Middle frontal gyrus (tissue), 1 donor: Measurements from ENCODE around the gene PDF.

Source experiments
- DNase-seq: peaks from one replicate; pipeline ENCODE4 v3.0.0-alpha.2; 2015; ENCODE audit warnings: low spot score; ENCODE audit errors: extremely low spot score

The PDF gene

DNA sequence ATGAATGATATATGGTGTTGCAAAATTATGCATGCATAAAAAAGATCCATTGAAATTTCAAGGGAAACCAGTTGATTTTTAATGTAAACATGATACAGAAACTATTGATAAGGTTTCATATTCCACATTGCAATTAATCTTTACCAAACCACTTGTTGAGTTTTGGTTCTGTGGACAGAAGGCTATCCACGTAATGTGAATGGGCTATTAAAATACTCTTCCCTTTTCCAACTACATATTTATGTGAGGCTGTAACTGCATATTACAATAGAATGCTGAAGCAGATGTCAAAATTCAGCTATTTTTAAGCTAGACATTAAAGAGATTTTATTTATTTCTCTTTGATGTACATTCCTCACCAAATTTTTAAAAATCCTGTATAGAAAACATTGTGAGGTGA lies 53.0 kb downstream of the PDF start:
- no peak for DNase-seq
